ENCODE data around the gene SYNDIG1.

Gene SYNDIG1

GRCh38 chr20:24528583-24529368 is 59.3 kb downstream of the SYNDIG1 start:
- no peak for DNase-seq (ENCODE audit: low read depth)

GRCh38 chr20:24529369-24529719 is 59.9 kb downstream of the SYNDIG1 start:
- DNase-seq (ENCODE audit: low read depth): no peak

- no peak for DNase-seq (ENCODE audit: low read depth)
Observed at GRCh38 chr20:24530131-24530680, 60.8 kb downstream of the SYNDIG1 start.

GRCh38 chr20:24531202-24531601 is 61.8 kb downstream of the SYNDIG1 start:
- no peak for DNase-seq (ENCODE audit: low read depth)

DNA sequence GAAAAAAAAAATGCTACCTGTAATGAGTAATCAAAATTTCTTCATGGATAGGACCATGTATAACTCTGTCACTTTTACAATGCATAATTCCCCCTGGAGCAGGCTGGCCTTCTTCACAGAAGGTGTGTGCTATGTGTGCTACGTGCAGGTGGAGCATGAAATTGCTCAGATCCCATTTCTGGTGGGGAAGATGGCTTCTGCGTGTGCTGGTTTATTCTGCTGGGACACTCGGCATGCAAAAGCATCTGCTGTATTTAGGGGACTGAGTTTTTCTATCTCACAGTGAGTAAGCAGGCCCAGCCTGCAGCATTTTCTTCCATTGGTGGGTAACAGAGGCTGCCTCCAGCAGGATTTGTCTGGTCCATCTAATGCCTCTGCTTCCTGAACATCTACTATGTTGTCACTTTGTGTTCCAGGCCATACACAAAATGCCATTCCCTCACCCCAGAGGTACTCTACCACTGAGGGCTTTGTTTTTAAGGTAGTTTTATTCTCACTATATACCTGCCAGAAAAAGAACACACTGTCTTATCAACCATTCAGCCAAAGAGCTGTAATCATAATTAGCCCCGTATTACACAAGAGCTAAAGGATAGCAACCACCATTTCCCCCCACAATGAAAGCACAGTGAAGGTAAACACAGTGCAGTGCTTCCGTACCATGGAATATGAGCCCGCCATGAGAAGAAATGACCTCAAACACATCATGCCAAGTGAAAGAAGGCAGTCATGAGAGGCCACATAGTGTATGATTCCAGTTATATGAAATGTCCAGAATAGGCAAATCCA is 62.4 kb downstream of the SYNDIG1 start:
- DNase-seq (ENCODE audit: low read depth): no peak

DNA sequence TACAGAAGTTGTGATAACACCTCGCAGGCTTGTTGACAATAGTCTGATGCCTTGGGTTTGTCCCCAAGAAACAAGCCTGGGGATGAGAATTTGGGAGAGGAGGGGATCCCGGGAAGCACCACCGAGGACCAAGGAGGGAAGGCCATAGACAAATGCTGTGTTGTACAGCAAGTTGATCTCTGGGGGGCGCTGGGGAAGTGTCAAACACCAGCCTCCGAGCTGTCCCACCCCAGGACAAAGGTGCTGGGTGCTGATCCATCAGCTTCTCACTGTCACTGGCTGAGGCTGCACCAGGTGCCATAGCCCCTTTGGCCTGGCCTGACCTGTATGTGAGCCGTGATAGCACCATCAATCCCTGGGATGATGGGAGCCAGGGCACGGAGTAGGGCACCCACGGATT is 64.0 kb downstream of the SYNDIG1 start:
- DNase-seq (ENCODE audit: low read depth): no peak

DNA sequence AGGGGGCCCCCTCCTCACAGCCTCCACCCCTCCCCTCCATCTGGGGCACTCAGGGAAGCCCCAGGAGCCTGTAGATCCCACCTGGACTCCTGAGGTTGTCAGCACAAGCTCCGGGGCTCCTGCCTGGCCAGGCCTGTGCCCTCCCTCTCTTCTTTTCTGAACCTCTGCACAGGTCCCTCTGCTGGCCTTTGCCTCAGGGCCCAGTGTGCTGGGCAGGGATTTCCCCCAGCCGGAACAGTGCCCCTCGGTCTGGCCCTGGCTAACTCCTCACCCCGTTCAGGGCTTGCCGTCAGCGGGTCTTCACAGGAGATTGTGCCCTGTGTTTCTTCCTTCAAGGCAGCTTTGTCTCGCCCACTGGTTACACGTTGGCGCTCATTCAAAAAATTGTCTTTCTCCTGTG is 64.9 kb downstream of the SYNDIG1 start:
- DNase-seq (ENCODE audit: low read depth): no peak

DNA sequence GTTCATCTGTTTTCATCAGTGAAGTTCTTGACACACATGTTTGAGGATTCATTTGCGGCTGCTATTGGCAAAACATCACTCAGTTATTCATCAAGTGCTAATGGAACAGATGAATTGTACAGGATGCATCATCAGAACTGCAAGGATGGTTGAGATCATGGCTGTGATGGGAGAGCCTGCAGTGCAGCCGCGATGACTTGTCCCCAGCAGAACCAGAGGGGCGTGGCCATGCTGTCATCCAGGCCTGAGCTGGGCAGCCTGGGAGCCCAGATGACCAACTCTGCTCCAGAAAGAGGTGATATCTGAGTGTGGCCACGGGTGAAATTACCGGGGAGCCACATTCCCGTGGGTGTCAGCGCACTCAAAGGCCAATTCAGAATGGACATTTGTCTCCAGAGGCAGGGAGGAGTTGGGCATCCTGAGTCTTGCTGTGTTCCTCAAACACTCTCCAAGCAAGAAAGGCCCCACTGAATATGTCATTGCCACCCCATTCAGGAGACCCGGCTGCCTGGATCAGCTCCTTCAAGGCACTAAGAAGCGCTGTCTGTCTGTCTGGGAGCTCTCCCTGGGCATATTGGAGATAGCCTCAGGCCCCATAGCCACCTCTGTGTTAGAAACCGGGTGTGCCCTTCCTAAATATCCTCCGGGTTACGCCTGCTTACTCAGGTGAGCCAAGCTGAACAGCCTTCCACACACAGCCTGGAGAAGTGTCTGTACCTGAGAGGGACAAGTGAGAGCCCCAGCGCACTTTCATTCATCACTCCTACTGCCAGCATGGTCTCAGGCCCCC is 66.7 kb downstream of the SYNDIG1 start:
- no peak for DNase-seq (ENCODE audit: low read depth)

- DNase-seq (ENCODE audit: low read depth): no peak
Observed at GRCh38 chr20:24537210-24537609, 67.8 kb downstream of the SYNDIG1 start.

- DNase-seq (ENCODE audit: low read depth): no peak
Observed at GRCh38 chr20:24542721-24543120, 73.3 kb downstream of the SYNDIG1 start.

DNA sequence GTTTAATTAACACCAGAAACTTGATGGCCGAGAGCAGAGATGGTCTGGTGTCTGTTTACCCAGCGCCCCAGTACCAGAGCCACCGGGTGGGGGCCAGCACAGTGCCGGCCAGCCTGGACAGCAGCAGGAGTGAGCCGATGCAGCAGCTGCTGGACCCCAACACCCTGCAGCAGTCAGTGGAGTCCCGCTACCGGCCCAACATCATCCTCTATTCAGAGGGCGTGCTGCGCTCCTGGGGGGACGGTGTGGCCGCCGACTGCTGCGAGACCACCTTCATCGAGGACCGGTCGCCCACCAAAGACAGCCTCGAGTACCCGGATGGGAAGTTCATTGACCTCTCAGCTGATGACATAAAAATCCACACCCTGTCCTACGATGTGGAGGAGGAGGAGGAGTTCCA is 73.7 kb downstream of the SYNDIG1 start:
- no peak for DNase-seq (ENCODE audit: low read depth)

DNA sequence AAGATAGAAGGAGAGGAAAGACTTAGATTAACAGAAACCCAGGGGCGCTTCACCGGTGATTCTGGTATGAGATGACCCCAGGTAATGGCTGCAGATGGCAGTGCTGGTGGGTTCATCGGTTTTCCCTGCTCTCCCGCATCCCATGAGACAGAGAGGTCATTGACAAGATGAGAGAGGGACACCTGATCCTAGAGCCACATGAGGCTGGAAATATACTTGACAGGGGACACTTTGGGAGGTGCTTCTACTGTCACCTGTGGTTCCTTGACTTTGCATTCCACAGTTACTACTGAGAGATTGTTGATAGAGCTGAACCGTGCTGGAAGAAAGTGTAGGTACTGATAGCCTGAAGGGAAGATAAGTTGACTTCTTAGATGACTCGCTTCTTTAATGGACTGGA is 74.3 kb downstream of the SYNDIG1 start:
- no peak for DNase-seq (ENCODE audit: low read depth)

DNA sequence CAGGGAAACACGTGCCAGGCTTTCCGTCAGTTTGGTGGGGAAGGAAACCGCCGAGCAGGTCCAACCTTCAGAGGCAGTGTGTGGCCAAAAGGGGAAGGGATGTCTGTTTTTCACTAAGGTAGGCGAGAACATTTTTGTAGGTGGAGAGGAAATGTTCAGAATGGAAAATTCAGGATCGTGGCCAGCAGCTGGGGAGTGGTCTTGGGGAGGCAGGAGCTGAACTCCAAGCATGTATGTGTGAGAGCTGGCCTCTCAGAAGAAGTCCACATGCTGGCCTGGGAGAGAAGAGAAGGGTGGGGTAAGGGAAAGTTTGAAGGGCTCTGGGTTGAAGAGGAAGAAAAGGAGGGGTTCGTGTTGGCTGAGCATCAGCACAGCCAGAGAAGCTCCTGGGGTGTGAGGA is 74.9 kb downstream of the SYNDIG1 start:
- DNase-seq (ENCODE audit: low read depth): no peak

DNA sequence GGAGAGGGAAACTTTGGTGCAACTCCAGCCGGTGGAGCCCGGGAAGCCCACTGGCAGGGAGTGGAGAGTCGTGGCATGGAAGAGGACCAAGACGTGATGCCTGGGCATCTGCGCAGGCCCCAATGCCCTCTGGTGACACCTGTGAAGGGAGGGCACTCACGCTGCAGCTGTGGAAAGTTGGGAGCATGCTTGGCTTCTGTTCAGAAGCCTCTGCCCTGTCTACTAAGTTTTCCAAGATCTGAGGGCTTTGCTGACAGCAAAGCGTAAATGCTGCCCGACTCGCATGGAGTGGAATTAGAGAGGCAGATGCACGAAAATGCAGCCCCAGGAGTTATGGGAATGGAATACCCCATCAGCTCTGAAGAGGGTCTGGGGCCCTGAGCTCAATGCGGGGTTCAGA is 75.7 kb downstream of the SYNDIG1 start:
- DNase-seq (ENCODE audit: low read depth): no peak

DNA sequence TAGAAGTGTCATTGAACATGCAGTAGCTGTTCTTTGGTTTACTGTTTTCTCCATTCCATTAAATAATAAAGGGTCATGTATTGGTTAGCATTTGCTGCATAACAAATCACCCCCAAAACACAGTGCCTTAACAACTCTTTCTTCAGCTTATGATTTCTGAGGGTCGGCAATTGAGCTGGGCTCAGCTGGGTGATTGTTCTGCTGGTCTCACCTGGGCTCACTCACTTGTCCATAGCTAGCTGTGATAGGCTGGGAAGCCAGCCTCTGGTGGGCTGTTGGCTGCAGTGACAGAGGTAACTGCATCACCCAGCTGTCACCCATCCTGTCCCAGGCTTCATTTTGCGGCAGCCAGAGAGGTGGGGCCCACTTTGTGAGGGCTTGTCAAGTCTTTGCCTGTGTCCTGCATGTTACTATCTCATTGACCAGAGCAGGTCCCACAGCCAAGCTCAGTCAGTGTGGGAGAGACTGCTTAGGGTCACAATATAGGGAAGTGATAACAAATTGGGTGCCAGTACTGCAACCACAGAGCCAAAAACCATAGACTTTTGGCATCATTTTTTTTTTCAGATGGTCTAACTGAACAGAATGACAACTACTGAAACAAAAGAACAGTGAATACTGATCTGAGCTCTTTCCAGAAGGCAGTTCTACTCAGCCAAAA is 76.9 kb downstream of the SYNDIG1 start:
- DNase-seq (ENCODE audit: low read depth): no peak

DNA sequence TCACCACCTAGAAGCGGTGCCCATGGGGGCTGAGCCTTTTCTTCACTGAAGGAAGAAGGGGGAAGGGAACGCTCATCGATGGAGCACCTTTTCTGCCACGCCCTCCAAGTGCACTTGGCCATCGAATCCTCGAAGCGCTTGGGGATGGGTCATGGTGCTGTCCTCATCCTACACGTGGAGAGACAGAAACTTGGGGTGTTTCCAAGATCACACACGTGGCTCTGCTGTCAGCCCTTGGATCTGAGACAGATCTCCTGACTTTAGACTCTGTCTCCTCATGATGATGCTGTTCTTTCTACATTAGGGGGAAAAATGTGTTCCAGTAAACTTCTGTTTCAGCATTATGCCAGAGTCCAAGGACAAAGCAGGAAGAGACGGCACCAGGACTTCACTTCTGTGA is 78.5 kb downstream of the SYNDIG1 start:
- no peak for DNase-seq (ENCODE audit: low read depth)

DNA sequence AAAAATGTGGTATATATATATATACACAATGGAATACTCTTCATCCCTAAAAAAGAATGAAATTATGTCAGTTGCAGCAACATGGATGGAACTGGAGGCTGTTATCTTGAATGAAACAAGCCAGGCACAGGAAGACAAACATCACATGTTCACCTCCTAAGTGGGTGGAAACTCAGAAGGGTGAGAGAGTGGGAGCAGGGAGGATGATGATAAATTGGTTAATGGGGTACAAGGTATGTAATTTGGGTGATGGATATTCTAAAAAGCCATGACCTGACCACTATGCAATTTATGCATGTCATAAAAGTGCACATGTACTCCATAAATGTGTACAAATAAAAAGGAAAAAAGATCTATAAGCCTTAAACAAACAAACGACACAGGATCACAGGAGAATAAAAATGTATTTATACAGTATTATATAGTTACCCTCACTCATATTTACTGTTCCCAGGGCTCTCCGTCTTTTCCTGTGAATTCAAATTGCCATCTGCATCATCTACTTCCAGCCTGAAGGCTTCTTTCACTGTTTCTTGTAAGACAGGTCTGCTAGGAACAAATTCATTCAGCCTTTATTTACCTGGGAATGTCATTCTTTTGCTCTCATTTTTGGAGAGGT is 89.8 kb downstream of the SYNDIG1 start:
- no peak for DNase-seq (ENCODE audit: low read depth)

DNA sequence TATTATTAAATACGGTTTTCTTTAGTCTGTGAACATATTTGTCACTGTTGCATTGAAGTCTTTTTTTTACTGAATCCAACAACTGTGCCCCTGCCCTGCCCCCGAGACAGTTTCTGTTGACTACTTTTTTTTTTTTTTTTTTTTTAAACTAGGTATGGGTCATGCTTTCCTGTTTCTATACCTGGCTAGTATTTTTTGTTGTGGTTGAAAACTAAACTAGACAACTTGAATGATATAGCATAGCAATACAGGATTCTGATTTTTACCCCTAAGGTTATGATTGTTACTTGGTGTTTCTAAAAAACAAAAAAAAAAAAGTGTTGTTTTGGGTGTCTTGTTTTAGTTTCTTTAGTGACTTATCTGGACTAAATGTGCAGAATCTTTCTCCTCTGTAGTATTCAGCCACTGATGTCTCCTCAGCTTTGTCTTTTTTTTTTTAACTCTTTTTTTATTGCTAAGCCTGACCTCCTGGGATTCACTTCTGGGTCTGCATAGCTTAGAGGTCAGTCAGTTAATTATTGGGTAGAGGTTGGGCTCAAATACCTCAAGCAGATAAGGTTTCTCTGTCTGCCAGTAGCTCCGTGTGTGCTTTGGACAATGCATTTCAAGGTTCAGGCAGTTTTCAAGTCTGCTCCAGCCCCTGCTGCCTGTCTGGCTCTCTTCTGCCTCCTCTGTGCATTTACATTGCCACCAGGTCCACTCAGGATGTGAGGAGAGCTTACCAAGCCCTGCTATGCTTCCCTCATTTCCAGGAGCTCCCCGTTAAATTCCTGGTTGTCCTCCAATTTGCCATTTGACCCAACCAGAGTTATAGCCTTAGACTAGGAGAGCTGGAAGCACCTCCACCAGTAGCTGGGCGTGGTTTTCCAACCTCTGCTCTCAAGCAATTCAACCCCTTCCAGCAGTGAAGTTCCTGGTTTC is 91.4 kb downstream of the SYNDIG1 start:
- no peak for DNase-seq (ENCODE audit: low read depth)

DNA sequence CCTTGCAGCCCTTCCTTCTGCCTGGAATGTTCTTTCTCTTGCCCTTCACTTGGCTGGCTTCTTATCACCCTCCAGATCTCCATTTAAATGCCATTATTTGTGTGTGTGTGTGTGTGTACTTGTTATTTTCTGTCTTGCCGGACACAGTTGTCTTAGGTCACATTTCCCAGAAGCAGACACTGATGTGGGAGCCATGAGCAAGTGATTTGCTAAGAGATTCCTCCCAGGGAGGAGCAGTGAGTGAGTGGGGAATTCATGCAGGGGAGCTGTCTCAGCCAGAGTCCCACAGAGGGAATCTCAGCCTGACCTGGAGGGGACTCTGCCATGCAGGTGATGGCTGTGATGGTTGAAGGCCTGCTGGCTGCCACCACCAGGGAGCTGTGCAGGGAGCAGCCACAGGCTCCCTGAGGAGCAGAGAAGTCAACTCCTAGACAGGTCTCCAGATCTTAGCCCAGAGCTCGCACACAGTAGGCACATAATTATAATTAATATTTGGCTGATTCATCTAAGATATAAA is 96.5 kb downstream of the SYNDIG1 start:
- DNase-seq (ENCODE audit: low read depth): no peak

GRCh38 chr20:24566656-24567055 is 97.2 kb downstream of the SYNDIG1 start:
- no peak for DNase-seq (ENCODE audit: low read depth)
